NCI-H226 (cell line): ENCODE data around the gene USP36.

Experiments
- DNase-seq: peaks from one replicate; pipeline ENCODE4 v3.0.0-alpha.2; 2015

Gene USP36

GRCh38 chr17:78808163-78808562 lies 32.5 kb downstream of the USP36 start:
- DNase-seq, result no peak

DNA sequence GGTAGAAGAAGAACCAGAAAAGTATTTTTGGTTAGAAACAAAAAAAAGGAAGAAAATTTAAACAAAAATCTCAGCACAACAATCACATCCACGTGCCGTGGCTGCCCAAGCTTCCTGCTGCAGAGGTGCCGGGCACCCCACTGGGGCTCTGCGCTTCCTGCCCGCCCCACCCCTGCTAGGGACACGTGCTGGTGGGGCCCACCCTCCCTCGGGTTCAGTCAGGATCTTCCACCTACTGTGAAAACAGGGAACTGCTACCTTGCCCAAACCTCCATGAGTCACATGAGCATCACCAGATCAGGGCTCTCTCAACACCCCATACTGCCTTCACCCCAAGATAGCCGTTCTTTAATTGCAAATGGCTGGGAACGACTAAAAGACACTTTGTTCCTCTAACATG lies 34.2 kb downstream of the USP36 start:
- no peak for DNase-seq

DNA sequence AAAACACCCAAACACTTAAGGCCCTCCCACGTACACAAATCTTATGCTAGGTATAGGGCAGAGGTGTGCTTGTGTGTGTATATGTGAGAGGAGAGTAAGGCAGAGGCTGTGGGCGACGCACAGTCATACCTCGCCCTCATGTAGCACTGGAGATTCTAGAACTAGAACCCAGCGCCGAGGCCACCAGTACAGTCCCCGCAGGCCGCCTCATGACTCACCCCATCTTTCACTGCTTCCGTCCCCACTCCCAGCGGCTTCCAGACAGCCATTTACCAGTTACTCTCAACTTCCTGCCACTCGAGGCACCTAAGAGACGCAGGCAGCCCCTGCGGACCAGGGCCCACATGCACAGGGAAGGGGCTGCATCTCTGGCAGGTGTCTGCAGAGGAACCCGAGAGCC lies 35.3 kb downstream of the USP36 start:
- no peak for DNase-seq

- no peak for DNase-seq
These were observed 35.8 kb downstream of the USP36 start for GRCh38 chr17:78804777-78805176.

- DNase-seq, result no peak
These were observed 37.3 kb downstream of the USP36 start for GRCh38 chr17:78803186-78803845.

- DNase-seq, result no peak
These were observed 38.2 kb downstream of the USP36 start for GRCh38 chr17:78802459-78802858.

DNA sequence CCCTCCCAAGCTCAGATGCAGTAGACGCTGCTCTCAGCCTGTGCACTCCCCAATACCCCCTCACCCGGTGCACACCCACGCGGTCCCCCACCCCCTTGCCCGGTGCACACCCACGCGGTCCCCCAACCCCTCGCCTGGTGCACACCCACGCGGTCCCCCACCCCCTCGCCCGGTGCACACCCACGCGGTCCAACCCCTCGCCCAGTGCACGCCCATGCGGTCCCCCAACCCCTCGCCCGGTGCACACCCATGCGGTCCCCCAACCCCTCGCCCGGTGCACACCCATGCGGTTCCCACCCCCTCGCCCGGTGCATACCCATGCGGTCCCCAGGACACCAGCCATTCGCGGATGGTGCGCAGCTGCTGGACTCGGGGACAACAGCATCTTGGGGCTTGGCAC lies 38.6 kb downstream of the USP36 start:
- DNase-seq, result no peak

DNA sequence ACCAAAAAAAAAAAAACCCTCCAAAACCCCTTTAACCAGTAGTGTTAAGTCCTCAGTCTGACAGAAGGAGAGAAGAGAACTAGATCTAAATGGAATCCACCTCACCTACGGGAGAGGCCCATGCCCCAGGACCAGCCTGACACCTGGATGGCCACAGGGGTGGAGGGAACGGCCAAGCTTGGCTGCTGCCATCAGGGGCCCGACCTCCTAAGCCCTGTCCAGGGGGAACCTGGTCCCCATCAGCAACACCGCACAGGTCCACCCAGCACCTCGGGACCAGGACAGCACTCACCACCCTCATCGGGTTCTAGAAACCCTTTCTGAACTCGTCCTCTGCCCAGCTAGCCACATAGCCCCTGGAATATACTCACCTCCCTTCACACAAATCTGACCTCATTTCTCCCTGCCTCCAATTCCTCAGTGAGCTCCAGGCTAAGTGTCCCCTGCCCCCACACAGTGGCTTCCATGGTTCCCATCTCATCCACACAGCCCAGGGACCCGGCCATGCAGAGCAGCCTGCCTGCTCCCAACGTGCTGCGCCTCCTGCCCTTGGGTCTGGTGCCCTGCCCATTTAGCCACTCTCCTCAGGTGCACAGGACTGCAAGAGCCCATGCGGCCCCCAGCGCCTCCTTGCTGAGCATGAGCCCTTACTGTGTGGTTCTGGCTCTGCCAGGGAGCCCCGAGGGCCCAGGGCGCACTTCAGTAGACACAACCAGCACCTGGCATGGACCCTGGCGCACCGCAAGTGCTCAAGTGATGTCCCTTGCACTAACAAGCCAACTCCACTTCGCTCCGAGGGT lies 40.3 kb downstream of the USP36 start:
- DNase-seq, result no peak

DNA sequence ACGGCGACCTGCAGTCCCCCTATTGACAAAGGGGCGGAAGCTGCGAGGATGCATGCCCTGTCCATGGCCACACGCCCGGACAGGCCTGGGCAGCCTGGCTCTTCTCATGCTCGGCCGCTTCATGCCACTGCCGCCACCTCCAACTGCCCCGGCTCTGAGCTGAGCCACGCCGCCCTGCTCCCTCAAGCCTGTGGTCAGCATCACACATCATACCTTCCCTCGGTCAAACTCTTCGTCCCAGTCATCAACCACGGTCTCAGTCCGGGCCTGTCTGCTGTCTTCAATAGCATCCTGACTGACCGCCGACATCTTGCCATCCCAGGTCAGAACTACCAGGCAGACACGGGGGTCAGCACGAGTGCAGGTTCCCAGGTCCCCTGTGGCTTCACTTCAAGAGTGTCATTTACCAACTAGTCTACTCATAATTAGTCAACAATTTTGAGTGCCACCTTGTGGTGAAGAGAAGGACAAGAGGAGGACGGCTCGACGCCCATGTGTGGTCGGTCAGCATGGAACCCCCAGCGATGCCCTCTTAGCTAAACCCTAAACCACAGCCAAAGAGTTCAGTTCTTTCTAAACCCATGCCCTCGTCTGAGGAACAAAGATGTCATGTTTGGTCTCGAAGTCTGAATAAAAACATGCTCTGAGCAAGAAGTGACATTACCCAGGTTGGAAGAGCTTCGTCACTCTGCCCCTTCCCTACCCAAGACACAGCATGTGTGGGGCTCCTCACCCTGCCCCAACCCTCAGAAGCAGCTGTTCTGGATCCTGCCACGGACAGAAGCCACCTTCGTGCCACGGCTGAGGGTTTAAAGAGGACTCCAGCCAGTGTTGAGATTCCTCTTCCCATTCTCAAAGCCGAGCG lies 41.7 kb downstream of the USP36 start:
- DNase-seq, result no peak

- DNase-seq, result no peak
These were observed 42.7 kb downstream of the USP36 start for GRCh38 chr17:78797691-78798585.

DNA sequence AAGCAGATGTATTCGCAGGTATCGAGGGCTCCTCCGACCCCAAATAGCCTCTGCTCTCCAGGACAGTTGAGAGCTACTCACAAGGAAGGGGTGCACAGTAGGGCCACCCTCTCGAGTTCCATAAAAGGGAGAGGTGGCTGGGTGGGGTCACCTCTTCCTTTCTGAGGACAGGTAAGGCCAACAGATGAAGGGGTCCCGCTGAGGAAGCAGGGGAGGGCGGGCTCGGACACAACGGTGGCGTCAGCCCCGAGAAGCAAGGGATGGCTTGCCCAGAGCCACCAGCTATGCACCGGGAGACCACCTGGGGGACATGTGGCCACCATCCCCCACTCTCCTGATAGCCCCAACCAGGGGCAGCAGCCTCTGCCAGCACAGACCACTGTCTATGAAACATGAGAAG lies 43.4 kb downstream of the USP36 start:
- DNase-seq, result no peak

GRCh38 chr17:78796517-78796900 lies 44.1 kb downstream of the USP36 start:
- no peak for DNase-seq

- no peak for DNase-seq
These were observed 44.6 kb downstream of the USP36 start for GRCh38 chr17:78795861-78796516.

DNA sequence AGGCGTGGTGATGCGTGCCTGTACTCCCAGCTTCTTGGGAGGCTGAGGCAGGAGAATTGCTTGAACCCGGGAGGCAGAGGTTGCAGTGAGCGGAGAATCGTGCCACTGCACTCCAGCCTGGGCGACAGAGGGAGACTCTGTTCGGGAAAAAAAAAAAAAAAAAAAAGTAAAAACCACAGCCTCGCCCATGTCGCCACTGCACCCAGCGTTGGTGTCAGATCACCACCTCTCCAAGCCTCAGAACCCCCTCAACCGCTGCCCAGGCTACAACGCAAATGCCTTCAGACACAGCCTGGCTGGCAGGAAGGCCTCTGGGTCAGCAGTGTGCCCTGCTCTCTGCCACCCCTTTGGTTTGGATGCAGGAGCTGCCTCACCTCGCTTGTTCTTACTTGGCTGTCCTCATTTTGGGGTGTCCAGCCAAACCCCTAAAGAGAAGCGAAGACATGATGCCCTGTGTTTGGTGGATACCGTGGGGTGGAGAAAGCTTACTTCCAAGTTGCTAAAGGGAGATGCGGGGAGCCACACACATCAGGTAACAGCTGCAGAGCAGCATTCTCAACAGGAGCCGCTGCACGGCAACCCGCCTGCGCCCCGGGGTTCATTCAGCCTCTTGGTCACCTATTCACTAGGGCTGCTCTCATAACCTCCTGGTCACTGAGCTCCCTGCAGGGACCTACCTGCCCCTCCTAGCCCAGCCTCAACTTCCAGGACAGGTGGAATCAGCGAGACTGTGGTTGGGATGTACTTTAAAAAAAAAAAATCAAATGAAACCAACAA lies 45.6 kb downstream of the USP36 start:
- DNase-seq, result no peak

DNA sequence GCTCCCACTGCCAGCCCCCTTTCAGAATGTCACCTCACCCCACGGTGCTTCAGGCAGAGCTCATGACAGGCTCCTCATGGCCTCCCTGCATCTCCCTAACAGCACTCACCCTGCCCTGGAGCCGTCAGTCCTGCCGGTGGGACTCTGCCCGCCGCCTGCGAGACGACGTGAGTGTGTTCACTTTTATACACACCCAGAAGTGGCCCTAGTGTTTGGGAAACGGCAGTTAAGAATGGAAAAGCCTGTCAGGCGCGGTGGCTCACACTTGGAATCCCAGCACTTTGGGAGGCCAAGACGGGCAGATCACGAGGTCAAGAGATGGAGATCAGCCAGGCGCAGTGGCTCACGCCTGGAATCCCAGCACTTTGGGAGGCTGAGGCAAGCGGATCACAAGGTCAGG lies 46.2 kb downstream of the USP36 start:
- DNase-seq, result no peak

DNA sequence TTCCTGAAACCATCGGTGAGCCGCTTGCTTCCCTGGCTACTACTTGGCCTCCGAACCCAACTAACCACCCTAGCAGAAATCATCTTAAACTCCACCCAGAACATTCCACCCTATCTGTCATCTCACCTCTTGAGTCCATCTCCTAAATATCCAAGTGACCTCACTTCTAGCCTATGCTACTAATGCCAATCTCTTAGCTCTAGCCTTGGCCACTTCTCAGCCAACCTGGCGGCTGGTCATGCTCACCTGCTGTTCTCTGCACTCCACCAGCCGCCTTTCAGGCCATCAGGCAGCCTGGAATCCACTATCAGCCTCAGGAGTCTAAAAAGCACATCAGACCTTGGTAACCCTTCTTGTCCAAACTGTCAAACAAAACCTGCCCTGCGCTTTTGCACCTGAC lies 46.6 kb downstream of the USP36 start:
- DNase-seq, result no peak

GRCh38 chr17:78793415-78793814 lies 47.2 kb downstream of the USP36 start:
- no peak for DNase-seq

- no peak for DNase-seq
These were observed 48.5 kb downstream of the USP36 start for GRCh38 chr17:78791840-78792709.

GRCh38 chr17:78790552-78790951 lies 50.1 kb downstream of the USP36 start:
- no peak for DNase-seq

DNA sequence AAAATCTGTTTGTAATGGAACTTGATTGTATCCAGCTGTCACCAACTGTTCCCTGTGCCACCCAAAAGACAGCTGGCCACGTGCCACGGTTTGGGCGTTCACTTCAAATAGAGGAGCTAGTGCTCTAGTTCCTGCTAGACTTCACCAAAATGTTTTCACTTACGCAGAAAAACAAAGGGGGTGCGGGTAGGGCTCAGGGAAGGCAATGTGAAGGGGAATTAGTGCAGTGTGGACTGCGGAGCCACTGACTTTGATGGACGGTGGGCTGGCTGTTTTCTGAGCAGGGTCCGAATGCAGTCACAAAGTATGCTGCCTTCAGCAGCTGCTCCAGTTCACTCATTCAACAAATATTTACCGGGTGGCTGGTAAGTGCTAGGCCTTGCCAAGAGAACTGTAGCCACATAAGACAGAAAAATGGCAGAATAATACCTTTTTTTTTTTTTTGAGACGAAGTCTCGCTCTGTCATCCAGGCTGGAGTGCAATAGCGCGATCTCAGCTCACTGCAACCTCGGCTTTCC lies 50.9 kb downstream of the USP36 start:
- no peak for DNase-seq
